ENCODE results near the gene PRDX5.

Gene PRDX5

GRCh38 chr11:64296830-64297698 lies 20.9 kb upstream of the PRDX5 start:
- TF ChIP-seq CTCF (IDR thresholded peaks at IDR 0.05): no peak
- H3K4me3 ChIP-seq: no peak overlapping the region

GRCh38 chr11:64297699-64298358 lies 20.1 kb upstream of the PRDX5 start:
- H3K27ac ChIP-seq: no peak overlapping the region
- no peak for TF ChIP-seq CTCF (IDR thresholded peaks at IDR 0.05)
- DNase-seq (ENCODE audit: low spot score): no peak
- H3K4me3 ChIP-seq: no peak overlapping the region

More at GRCh38 chr11:64296830-64297698, 20.9 kb upstream of the PRDX5 start:
- no peak overlapping the region for H3K27ac ChIP-seq
- no peak for DNase-seq (ENCODE audit: low spot score)

- Histone ChIP-seq H3K27ac (peak overlapping the region in 1 of 2 donors; percentile 6), H3K4me3 (peak overlapping the region; percentile 74)
- no peak for DNase-seq (ENCODE audit: low spot score)
- TF ChIP-seq CTCF (IDR thresholded peaks at IDR 0.05): no peak
Measured at GRCh38 chr11:64298966-64299846, 18.7 kb upstream of the PRDX5 start.

- peak within 1 kb of the TSS; percentile 74 for H3K4me3 ChIP-seq
Measured at GRCh38 chr11:64299847-64300648, 17.9 kb upstream of the PRDX5 start, which contains the start of gene CATSPERZ. Gene CATSPERZ (plus strand): TSS chr11:64300358. CDS start chr11:64300411, 53 bp downstream.

GRCh38 chr11:64303109-64304031 lies 14.6 kb upstream of the PRDX5 start:
- H3K4me3 ChIP-seq: no peak overlapping the region
- no peak for TF ChIP-seq CTCF (IDR thresholded peaks at IDR 0.05)
- no peak for DNase-seq (ENCODE audit: low spot score)
- H3K27ac ChIP-seq: peak overlapping the region in 1 of 2 donors; percentile 94

More at GRCh38 chr11:64299847-64300648, 17.9 kb upstream of the PRDX5 start, which contains the start of gene CATSPERZ:
- peak within 1 kb of the TSS in 1 of 2 donors; percentile 6 for H3K27ac ChIP-seq
- no peak for TF ChIP-seq CTCF (IDR thresholded peaks at IDR 0.05)
- DNase-seq (ENCODE audit: low spot score): no peak

Data from coronary artery (tissue), 2 donors.